Smooth muscle cell (in vitro differentiated cells): Measurements from ENCODE around the gene GABRD. TPM values are rescaled to one million over a fixed set of nuclear protein-coding genes. Genes with fewer than 3 reads are reported as not detected.

Experiments
- DNase-seq: peaks from one replicate; lab custom pipeline; 2025; ENCODE audit not compliant: unreplicated experiment; lab: John Stamatoyannopoulos, UW
- H2AFZ ChIP-seq: fragments of 200-600 bp; sonication (generic); 2 replicates; pipeline ENCODE4 v1.6.0; 2016; ENCODE audit warnings: antibody characterized with exemption, low read depth, mild to moderate bottlenecking
- H3F3A ChIP-seq: fragments of 200-600 bp; sonication (generic); 2 replicates; pipeline ENCODE4 v1.6.0; 2017; ENCODE audit warnings: antibody characterized with exemption, low read depth
- H3K27ac ChIP-seq: fragments of 200-600 bp; sonication (generic); 2 replicates; pipeline ENCODE4 v1.5.1; 2016; ENCODE audit warnings: low read depth, mild to moderate bottlenecking
- H3K27me3 ChIP-seq: fragments of 200-600 bp; sonication (generic); 2 replicates; pipeline ENCODE4 v1.6.1; 2016; ENCODE audit warnings: low read depth, mild to moderate bottlenecking
- H3K36me3 ChIP-seq: fragments of 200-600 bp; sonication (generic); 2 replicates; pipeline ENCODE4 v1.5.1; 2016; ENCODE audit warnings: low read depth
- H3K4me1 ChIP-seq: fragments of 200-600 bp; sonication (generic); 2 replicates; pipeline ENCODE4 v1.5.1; 2016; ENCODE audit warnings: low read depth
- H3K4me2 ChIP-seq: fragments of 200-600 bp; sonication (generic); 2 replicates; pipeline ENCODE4 v1.6.0; 2016; ENCODE audit warnings: mild to moderate bottlenecking
- H3K4me3 ChIP-seq: fragments of 200-600 bp; sonication (generic); 2 replicates; pipeline ENCODE4 v1.5.1; 2016; ENCODE audit warnings: mild to moderate bottlenecking
- H3K79me2 ChIP-seq: fragments of 200-600 bp; sonication (generic); 2 replicates; pipeline ENCODE4 v1.6.0; 2016; ENCODE audit warnings: low read depth, mild to moderate bottlenecking
- H3K9ac ChIP-seq: fragments of 200-600 bp; sonication (generic); 2 replicates; pipeline ENCODE4 v1.6.0; 2016; ENCODE audit warnings: low read depth
- H3K9me3 ChIP-seq: fragments of 200-600 bp; sonication (generic); replicated peaks from 2 replicates; pipeline ENCODE4 v1.5.1; 2016; ENCODE audit warnings: low read depth
- H4K20me1 ChIP-seq: fragments of 200-600 bp; sonication (generic); 2 replicates; pipeline ENCODE4 v1.6.0; 2016; ENCODE audit warnings: low read depth
- WGBS: methylation state at CpG from one replicate; pipeline ENCODE4 v1.1.7; 2016; ENCODE audit warnings: low lambda C conversion rate; 5-methylcytosine and 5-hydroxymethylcytosine counted together
- polyA plus RNA-seq: library from polyadenylated mRNA; unstranded; fragments of >200 nt; fragmentation: Nextera tagmentation; extraction: Ambion mirVana; gene quantifications from 2 replicates; pipeline ENCODE4 v1.2.1, GENCODE V29; 2016
- total RNA-seq: library from RNA; depleted of rRNA; stranded (reverse); fragments of >200 nt; gene quantifications from 2 replicates; pipeline ENCODE4 v1.2.3, GENCODE V29; 2014
- TF ChIP-seq, protein P1 (sequence below): fragments of 200-600 bp; sonication (generic); IDR thresholded peaks from 2 replicates; pipeline ENCODE4 v1.5.1; 2017; ENCODE audit warnings: borderline replicate concordance, mild to moderate bottlenecking, antibody characterized with exemption; ENCODE audit not compliant: insufficient read depth, poor library complexity, severe bottlenecking

GABRD gene
- total and polyA plus RNA-seq, 2 experiments from 2014 or later = not detected

DNA sequence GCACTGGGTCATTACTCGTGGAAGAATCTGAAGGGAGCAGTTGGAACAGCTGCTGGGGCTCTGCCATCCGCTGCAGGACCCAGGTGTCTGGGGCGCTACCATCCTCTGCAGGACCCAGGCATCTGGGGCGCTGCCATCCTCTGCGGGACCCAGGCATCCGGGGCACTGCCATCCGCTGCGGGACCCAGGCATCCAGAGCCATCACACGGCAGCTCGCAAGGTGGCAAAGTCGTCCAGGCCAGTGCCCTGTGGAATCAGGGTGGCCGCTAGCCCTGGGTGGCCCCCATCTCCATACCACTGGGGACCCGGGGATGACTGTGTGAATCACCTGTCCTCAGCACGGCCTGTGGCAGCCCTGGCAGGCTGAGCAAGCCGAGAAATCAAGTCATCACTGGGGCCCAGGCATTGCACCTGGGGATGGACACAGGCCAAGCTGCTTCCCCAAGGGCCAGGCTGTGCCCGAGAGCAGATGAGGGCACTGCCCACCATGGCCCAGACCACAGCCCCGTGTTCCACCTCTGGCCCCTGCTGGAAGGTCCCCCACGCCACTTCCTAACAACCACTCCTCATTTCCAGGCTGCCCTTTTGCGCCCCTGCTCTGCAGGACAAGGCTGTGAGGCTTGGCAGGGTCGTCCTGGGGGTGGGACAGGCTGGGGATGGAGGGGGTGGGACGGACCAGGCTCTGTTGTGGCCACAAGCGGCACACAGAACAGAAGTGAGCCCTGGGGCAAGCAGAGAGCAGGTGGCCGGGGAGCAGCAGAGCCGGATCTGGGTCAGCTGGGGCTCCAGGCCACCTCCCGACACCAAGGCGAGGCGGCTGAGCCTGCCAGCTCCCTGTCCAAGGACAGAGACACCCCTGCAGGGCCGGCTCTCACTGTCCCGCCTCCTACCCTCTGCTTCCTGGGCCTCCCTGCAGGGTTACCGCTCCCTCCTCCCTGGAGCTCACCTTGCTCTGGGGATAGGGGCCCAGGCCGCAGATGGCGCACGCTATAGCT is 12.7 kb downstream of the GABRD start:
- Histone ChIP-seq H3K27ac (no peak overlapping the region), H3K36me3 (no peaks in the 10 kb centered on the region), H3K4me2 (no peak overlapping the region), H3K4me3 (no peak overlapping the region), H3K79me2 (no peaks in the 10 kb centered on the region), H4K20me1 (no peaks in the 10 kb centered on the region), H3K4me1 (no peaks in the 10 kb centered on the region), H3F3A (no peaks in the 10 kb centered on the region), H3K9ac (no peak overlapping the region), H2AFZ (no peak overlapping the region), H3K27me3 (no peaks in the 10 kb centered on the region), H3K9me3 (no peaks in the 10 kb centered on the region)
- TF ChIP-seq, protein P1, sequence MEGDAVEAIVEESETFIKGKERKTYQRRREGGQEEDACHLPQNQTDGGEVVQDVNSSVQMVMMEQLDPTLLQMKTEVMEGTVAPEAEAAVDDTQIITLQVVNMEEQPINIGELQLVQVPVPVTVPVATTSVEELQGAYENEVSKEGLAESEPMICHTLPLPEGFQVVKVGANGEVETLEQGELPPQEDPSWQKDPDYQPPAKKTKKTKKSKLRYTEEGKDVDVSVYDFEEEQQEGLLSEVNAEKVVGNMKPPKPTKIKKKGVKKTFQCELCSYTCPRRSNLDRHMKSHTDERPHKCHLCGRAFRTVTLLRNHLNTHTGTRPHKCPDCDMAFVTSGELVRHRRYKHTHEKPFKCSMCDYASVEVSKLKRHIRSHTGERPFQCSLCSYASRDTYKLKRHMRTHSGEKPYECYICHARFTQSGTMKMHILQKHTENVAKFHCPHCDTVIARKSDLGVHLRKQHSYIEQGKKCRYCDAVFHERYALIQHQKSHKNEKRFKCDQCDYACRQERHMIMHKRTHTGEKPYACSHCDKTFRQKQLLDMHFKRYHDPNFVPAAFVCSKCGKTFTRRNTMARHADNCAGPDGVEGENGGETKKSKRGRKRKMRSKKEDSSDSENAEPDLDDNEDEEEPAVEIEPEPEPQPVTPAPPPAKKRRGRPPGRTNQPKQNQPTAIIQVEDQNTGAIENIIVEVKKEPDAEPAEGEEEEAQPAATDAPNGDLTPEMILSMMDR = no peak
- no peak for DNase-seq
- WGBS = 85% methylated on average over 33 of the region's 33 CpGs

DNA sequence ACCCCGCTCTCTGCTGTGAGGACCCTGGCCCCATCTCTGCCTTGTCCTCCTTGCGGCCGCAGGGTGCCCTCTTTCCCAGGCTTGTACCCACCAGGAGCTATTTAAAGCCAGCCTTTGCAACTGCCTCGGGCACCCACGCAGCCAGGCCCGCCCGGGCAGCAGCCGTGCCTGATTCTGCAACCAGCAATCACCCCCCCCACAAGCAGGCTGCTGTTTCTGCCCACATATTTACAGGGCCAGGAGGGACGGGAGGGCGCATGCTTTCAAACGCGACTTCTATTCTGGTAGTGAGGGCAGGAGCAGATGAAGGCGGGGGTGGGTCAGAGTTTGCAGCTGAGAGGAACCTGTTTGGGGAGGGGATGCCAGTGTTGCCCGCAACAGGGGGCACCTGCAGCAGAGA is 13.6 kb downstream of the GABRD start:
- WGBS = 89% methylated on average over 14 of the region's 14 CpGs
- Histone ChIP-seq H3K9ac (no peak overlapping the region), H3K4me1 (no peaks in the 10 kb centered on the region), H3K79me2 (no peaks in the 10 kb centered on the region), H3K9me3 (no peaks in the 10 kb centered on the region), H3F3A (no peaks in the 10 kb centered on the region), H3K36me3 (no peaks in the 10 kb centered on the region), H3K27me3 (no peaks in the 10 kb centered on the region), H3K4me2 (no peak overlapping the region), H2AFZ (no peak overlapping the region), H3K4me3 (no peak overlapping the region), H3K27ac (no peak overlapping the region), H4K20me1 (no peaks in the 10 kb centered on the region)
- DNase-seq = no peak
- TF ChIP-seq, protein P1 = no peak

DNA sequence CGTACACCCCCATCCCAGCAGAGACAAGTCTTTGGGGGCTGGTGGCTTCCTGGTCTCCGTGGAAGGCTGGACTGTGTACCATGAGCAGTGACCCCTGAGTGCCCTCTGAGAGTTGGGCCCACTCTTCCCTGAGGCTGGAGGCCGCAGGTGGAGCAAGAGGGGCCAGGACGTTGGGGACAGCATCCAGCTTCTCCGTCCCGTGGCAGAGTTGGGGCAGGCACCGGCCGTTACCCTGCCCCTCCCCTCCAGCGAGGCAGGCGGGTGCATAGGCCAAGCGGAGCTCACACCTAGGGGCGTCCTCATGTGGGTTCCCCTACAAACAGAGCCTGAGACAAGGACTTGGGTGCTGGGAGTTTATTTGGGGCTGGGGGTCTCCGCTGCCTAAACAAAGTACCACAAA is 14.0 kb downstream of the GABRD start:
- no peaks in the 10 kb centered on the region for H3K36me3 ChIP-seq
- H3K4me3 ChIP-seq = no peak overlapping the region
- WGBS = 86% methylated on average over 13 of the region's 13 CpGs
- H3K4me1 ChIP-seq = no peaks in the 10 kb centered on the region
- TF ChIP-seq, protein P1 = no peak
- H4K20me1 ChIP-seq = no peaks in the 10 kb centered on the region
- H3K9me3 ChIP-seq = no peaks in the 10 kb centered on the region
- DNase-seq = no peak
- H3K79me2 ChIP-seq = no peaks in the 10 kb centered on the region
- no peak overlapping the region for H3K4me2 ChIP-seq
- no peak overlapping the region for H2AFZ ChIP-seq
- H3K9ac ChIP-seq = no peak overlapping the region
- H3F3A ChIP-seq = no peaks in the 10 kb centered on the region
- no peak overlapping the region for H3K27ac ChIP-seq
- no peaks in the 10 kb centered on the region for H3K27me3 ChIP-seq
